HG03095 (cell line): ENCODE data around the gene EFNA1.

Experiments used
- ATAC-seq: cut with Tn5 transposase; IDR thresholded peaks from one replicate; pipeline ENCODE4 v1.9.1; 2021; ENCODE audit warnings: moderate library complexity; ENCODE audit not compliant: unreplicated experiment

EFNA1 gene

GRCh38 chr1:155124503-155125463 lies 2.9 kb upstream of the EFNA1 start:
- ATAC-seq, result no peak

GRCh38 chr1:155125511-155125945 lies 2.1 kb upstream of the EFNA1 start:
- no peak for ATAC-seq

- ATAC-seq, result no peak
Observed at GRCh38 chr1:155125946-155126555, 1.6 kb upstream of the EFNA1 start.

- no peak for ATAC-seq
Observed at GRCh38 chr1:155126556-155127104, 1.0 kb upstream of the EFNA1 start.

GRCh38 chr1:155127967-155128754 lies 485 bp downstream of the EFNA1 start:
- ATAC-seq, result no peak

- ATAC-seq, result no peak
Observed at GRCh38 chr1:155128755-155129473, 1.2 kb downstream of the EFNA1 start.

GRCh38 chr1:155130272-155131006 lies 2.8 kb downstream of the EFNA1 start:
- no peak for ATAC-seq

GRCh38 chr1:155131285-155131684 lies 3.6 kb downstream of the EFNA1 start:
- no peak for ATAC-seq

GRCh38 chr1:155131856-155132255 lies 4.2 kb downstream of the EFNA1 start:
- no peak for ATAC-seq

GRCh38 chr1:155133799-155134281 lies 6.2 kb downstream of the EFNA1 start:
- ATAC-seq, result no peak

- no peak for ATAC-seq
Observed at GRCh38 chr1:155134322-155134721, 6.6 kb downstream of the EFNA1 start.

GRCh38 chr1:155134880-155135414 lies 7.3 kb downstream of the EFNA1 start:
- ATAC-seq, result no peak

GRCh38 chr1:155135415-155136028 lies 7.8 kb downstream of the EFNA1 start, which contains the start of gene SLC50A1:
Gene SLC50A1, plus strand, starts transcription at chr1:155135852. Its CDS starts 60 bp downstream, at chr1:155135912.
- peak; percentile 57 for ATAC-seq

- ATAC-seq, result no peak
Observed at GRCh38 chr1:155136748-155137147, 9.1 kb downstream of the EFNA1 start.

- no peak for ATAC-seq
Observed at GRCh38 chr1:155137154-155137949, 9.7 kb downstream of the EFNA1 start.

- peak; percentile 58 for ATAC-seq
Observed at GRCh38 chr1:155139895-155140629, 12.4 kb downstream of the EFNA1 start, which contains the start of gene DPM3. Gene DPM3, minus strand, starts transcription at chr1:155140531. Its CDS starts 291 bp downstream, at chr1:155140240.

- ATAC-seq, result no peak
Observed at GRCh38 chr1:155140630-155140953, 12.9 kb downstream of the EFNA1 start.
